Measurements from ENCODE around the gene GPR152.
"Not testable (repeated sequence)": the region's sequence is repeated elsewhere in the genome, so short reads cannot be mapped to it uniquely, and the experiment has no call there.

GPR152 gene

GRCh38 chr11:67407688-67408163 lies 44.8 kb downstream of the GPR152 start:
- no peak for DNase-seq

GRCh38 chr11:67406969-67407687 lies 45.4 kb downstream of the GPR152 start:
- no peak for DNase-seq

- no peak for DNase-seq
These were observed 46.0 kb downstream of the GPR152 start for GRCh38 chr11:67406420-67406968.

GRCh38 chr11:67405688-67406339 lies 46.7 kb downstream of the GPR152 start:
- no peak for DNase-seq

GRCh38 chr11:67405196-67405567 lies 47.3 kb downstream of the GPR152 start:
- DNase-seq = no peak

- DNase-seq = no peak
These were observed 47.9 kb downstream of the GPR152 start for GRCh38 chr11:67404515-67405195.

GRCh38 chr11:67403085-67403484 lies 49.4 kb downstream of the GPR152 start:
- not testable (repeated sequence) for DNase-seq

- DNase-seq = not testable (repeated sequence)
These were observed 50.2 kb downstream of the GPR152 start for GRCh38 chr11:67402192-67402839.

GRCh38 chr11:67401495-67402191 lies 50.9 kb downstream of the GPR152 start, which contains the start of gene PPP1CA:
PPP1CA (minus strand) TSS chr11:67401858; CDS start chr11:67401782, 76 bp downstream.
- peak; percentile 56 for DNase-seq
